ENCODE measurements around the gene RC3H1.
"Not testable (repeated sequence)": the region's sequence is repeated elsewhere in the genome, so short reads cannot be mapped to it uniquely, and the experiment has no call there.

The RC3H1 gene

GRCh38 chr1:174018565-174018964, 3.6 kb downstream of the RC3H1 start:
- DNase-seq: no peak

GRCh38 chr1:174017231-174017970, 4.8 kb downstream of the RC3H1 start:
- no peak for DNase-seq

- no peak for DNase-seq
Measured at GRCh38 chr1:174013864-174014418, 8.2 kb downstream of the RC3H1 start.

GRCh38 chr1:174008979-174009378, 13.2 kb downstream of the RC3H1 start:
- no peak for DNase-seq

DNA sequence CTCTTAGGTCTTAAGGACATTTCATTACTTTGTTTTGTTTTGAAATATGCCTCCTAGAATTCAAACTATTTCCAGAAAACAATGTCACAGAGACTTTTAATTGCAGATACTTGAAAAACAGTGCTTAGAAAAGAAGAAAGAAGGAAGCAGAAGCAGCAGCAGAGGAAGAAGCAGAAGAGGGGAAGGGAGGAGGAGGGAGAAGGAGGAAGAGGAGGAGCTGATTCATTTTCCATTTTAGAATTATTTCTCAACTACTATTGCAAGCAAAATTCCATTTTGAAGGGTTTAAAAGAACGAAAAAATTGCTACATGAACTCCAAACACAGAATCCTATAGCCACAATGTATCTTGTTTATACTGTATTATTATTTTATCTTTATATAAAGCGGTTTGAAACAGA, 13.9 kb downstream of the RC3H1 start:
- DNase-seq: no peak

- no peak for DNase-seq
Measured at GRCh38 chr1:174007851-174008250, 14.3 kb downstream of the RC3H1 start.

- no peak for DNase-seq
Measured at GRCh38 chr1:174005032-174005431, 17.1 kb downstream of the RC3H1 start.

GRCh38 chr1:174003867-174004266, 18.3 kb downstream of the RC3H1 start:
- DNase-seq: no peak

DNA sequence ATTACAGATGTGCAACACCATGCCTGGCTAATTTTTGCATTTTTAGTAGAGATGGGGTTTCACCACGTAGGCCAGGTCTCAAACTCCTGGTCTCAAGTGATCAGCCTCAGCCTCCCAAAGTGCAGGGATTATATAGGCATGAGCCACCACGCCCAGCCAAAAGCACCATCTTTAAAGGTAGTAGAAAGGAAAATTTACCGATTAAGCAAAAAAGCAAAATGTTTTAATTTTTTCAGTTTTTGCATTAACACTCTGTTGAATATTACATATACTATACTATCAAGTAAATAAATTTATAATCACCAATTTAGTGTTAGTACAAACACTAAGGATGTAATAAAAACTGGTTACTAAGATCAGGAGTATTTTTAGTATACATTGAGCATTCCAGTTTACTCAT, 20.6 kb downstream of the RC3H1 start:
- no peak for DNase-seq

- no peak for DNase-seq
Measured at GRCh38 chr1:174000371-174000770, 21.8 kb downstream of the RC3H1 start.

DNA sequence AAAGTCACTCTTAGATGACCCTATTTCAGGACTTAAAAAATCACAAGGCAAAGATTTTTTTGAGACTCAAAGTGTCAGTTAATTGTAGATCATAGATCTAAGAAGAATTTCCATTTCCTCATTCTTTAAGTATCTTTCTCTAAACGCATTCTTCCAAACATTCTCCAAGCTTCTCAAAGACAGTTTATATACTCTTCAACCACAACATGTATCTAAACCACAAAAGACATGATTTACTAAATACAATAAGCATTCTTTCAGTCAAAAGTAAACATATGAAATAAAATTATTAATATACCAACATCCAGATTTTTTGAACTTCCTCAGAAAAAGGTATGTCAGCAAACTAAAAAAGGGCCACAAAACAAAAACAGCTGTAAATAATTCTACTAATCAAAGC, 24.4 kb downstream of the RC3H1 start:
- no peak for DNase-seq

DNA sequence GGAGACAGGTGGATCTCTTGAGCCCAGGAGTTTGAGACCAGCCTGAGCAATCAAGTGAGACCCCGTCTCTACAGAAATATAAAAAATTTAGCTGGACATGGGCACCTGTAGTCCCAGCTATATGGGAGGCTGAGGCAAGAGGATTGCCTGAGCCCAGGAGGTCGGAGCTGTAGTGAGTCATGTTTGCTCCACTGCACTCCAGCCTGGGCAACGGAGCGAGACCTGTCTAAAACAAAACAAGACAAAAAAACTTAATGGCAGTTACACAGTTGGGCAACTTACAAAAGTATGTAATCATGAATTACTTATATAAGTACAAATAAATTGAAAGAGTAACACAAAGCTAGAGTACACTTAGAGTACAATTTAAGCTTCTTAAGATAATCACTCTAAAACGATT, 25.2 kb downstream of the RC3H1 start:
- DNase-seq: no peak

GRCh38 chr1:173995475-173995874, 26.7 kb downstream of the RC3H1 start:
- no peak for DNase-seq

GRCh38 chr1:173993948-173994347, 28.2 kb downstream of the RC3H1 start:
- not testable (repeated sequence) for DNase-seq

DNA sequence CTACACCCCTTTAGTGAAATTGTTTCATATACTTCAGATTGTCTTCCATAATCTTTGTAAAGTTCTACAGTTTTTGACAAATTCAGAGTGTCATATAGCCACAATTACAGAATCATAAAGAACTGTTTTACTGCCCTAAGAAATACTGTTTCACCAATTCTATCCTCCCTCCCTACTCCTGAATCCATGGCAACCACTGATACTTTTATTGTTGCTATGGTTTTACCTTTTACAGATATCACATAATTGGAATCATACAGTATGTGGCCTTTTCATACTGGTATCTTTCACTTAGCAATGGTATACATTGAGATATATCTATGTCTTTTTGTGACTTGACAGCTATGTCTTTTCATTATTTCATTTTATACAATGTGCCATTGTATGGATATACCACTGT, 34.1 kb downstream of the RC3H1 start:
- DNase-seq: no peak

GRCh38 chr1:173986951-173987350, 35.2 kb downstream of the RC3H1 start:
- no peak for DNase-seq

GRCh38 chr1:173970252-173970651, 51.9 kb downstream of the RC3H1 start:
- DNase-seq: no peak

GRCh38 chr1:173965896-173966295, 56.3 kb downstream of the RC3H1 start:
- DNase-seq: not testable (repeated sequence)

DNA sequence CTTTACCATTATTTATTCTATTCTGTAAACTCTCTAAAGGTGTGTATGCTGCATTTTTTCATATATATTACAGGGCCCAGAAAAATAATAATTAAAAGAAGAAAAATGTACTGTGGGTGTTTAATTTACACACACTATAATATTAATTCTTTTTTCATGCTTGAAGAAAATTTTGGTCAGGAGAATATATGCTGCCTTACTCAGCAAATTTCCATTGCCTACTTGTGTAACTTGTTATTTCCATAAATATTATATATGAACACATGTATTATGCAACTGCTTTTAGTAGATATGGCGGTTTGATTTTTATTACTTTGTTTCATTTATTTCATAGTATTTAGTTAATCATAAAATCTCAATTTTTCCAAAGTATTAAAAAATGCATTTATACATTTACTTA, 58.7 kb downstream of the RC3H1 start:
- DNase-seq: no peak

- DNase-seq: no peak
Measured at GRCh38 chr1:173960625-173961024, 61.5 kb downstream of the RC3H1 start.

- no peak for DNase-seq
Measured at GRCh38 chr1:173954179-173954578, 68.0 kb downstream of the RC3H1 start.

DNA sequence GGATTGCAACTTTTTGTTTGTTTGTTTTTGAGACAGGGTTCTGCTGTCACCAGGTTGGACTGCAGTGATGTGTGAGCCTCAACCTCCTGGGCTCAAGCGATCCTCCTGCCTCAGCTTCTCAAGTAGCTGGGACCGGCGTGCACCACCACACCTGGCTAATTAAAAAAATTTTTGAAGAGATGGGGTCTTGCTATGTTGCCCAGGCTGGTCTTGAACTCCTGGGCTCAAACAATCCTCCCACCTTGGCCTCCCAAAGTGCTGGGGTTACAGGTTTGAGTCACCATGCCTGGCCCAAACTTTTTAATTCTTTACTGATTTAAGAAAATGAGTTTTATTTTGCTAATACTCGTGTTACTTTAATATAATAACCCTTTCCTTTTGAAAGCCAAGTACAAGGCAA, 73.6 kb downstream of the RC3H1 start:
- DNase-seq: no peak

GRCh38 chr1:173946380-173946921, 75.7 kb downstream of the RC3H1 start:
- no peak for DNase-seq

DNA sequence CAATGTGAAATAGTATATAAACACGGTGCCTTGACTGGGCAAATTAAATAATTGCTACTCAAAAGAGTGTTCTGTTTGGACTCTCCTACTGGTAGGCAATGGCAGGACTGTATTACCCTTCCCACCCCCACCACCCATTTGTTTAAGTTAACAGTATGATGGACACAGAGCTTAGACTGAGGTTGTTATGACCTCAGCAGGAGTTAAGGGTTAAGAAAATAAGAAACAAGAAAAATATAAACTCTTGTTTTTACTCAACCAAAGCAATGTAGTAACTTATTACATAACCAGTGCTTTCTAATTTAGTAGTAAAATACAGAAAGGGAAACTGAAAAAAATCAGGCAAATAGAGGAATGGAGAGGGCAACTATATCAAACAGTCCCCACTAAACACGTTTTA, 85.1 kb downstream of the RC3H1 start:
- no peak for DNase-seq

- no peak for DNase-seq
Measured at GRCh38 chr1:173934440-173934839, 87.7 kb downstream of the RC3H1 start.

Measured in activated naive CD4-positive, alpha-beta T cell (primary cell).